Trophoblast cell (in vitro differentiated cells and primary cell): ENCODE measurements around the gene RNLS.
A peak's percentile ranks its signal among the peaks of the same experiment; 100 is the strongest.

ENCODE experiments used
- DNase-seq, 2 donors: peaks; one replicate each; pipeline ENCODE4 v3.0.0-alpha.2; 2016
- H2AFZ ChIP-seq: 2 replicates; pipeline ENCODE4 v1.6.1; 2013; ENCODE audit warnings: low read length, moderate library complexity, mild to moderate bottlenecking; ENCODE audit not compliant: insufficient read depth, poor library complexity
- H2AK5ac ChIP-seq: 2 replicates; pipeline ENCODE4 v1.6.1; 2013; ENCODE audit warnings: mild to moderate bottlenecking, low read length
- H2BK120ac ChIP-seq: 2 replicates; pipeline ENCODE4 v1.6.1; 2013; ENCODE audit warnings: low read length, mild to moderate bottlenecking, moderate library complexity; ENCODE audit not compliant: insufficient read depth, poor library complexity
- H2BK12ac ChIP-seq: 2 replicates; pipeline ENCODE4 v1.6.1; 2013; ENCODE audit warnings: mild to moderate bottlenecking, low read length, moderate library complexity
- H2BK5ac ChIP-seq: 2 replicates; pipeline ENCODE4 v1.6.1; 2013; ENCODE audit warnings: low read length, low read depth, moderate library complexity, mild to moderate bottlenecking; ENCODE audit not compliant: poor library complexity
- H3K14ac ChIP-seq: 2 replicates; pipeline ENCODE4 v1.6.1; 2013; ENCODE audit warnings: mild to moderate bottlenecking, low read length
- H3K18ac ChIP-seq: 2 replicates; pipeline ENCODE4 v1.6.1; 2013; ENCODE audit warnings: mild to moderate bottlenecking, low read length
- H3K23ac ChIP-seq: 2 replicates; pipeline ENCODE4 v1.6.1; 2013; ENCODE audit warnings: low read length
- H3K27ac ChIP-seq: 2 replicates; pipeline ENCODE4 v1.5.1; 2013; ENCODE audit warnings: low read depth, mild to moderate bottlenecking, inconsistent platforms, low read length, moderate library complexity
- H3K27me3 ChIP-seq: 2 replicates; pipeline ENCODE4 v1.6.1; 2013; ENCODE audit warnings: inconsistent platforms, mild to moderate bottlenecking, low read length, moderate library complexity; ENCODE audit not compliant: insufficient read depth
- H3K36me3 ChIP-seq, 2 experiments: 1 replicate in 1 of 2; 2 replicates in 1 of 2; pipeline ENCODE4 v1.6.1; 2013; ENCODE audit warnings: low read length in 2 of 2, mild to moderate bottlenecking in 2 of 2, moderate library complexity in 1 of 2; ENCODE audit not compliant: insufficient read depth in 2 of 2, control insufficient read depth in 1 of 2
- H3K4ac ChIP-seq: 2 replicates; pipeline ENCODE4 v1.6.1; 2013; ENCODE audit warnings: low read depth, mild to moderate bottlenecking, low read length, moderate library complexity
- H3K4me1 ChIP-seq, 2 experiments: 1 replicate in 1 of 2; 2 replicates in 1 of 2; pipeline ENCODE4 v1.6.1; 2013; ENCODE audit warnings: low read length in 2 of 2, mild to moderate bottlenecking in 2 of 2, moderate library complexity in 1 of 2; ENCODE audit not compliant: insufficient read depth in 2 of 2, control insufficient read depth in 1 of 2
- H3K4me2 ChIP-seq: 2 replicates; pipeline ENCODE4 v1.6.1; 2013; ENCODE audit warnings: inconsistent platforms, mild to moderate bottlenecking, low read length, moderate library complexity
- H3K4me3 ChIP-seq: 2 replicates; pipeline ENCODE4 v1.5.1; 2013; ENCODE audit warnings: mild to moderate bottlenecking, low read depth, low read length, inconsistent platforms
- H3K79me1 ChIP-seq: one replicate; pipeline ENCODE4 v1.6.1; 2013; ENCODE audit warnings: low read length
- H3K79me2 ChIP-seq: 2 replicates; pipeline ENCODE4 v1.6.1; 2013; ENCODE audit warnings: low read length, mild to moderate bottlenecking; ENCODE audit not compliant: control insufficient read depth, insufficient read depth, poor library complexity
- H3K9ac ChIP-seq: 2 replicates; pipeline ENCODE4 v1.6.1; 2013; ENCODE audit warnings: mild to moderate bottlenecking, low read length
- H3K9me3 ChIP-seq: 2 replicates; pipeline ENCODE4 v1.6.1; 2013; ENCODE audit warnings: low read depth, mild to moderate bottlenecking, control low read depth, inconsistent platforms, low read length; ENCODE audit not compliant: insufficient read depth
- H4K12ac ChIP-seq: 2 replicates; pipeline ENCODE4 v1.6.1; 2013; ENCODE audit warnings: low read depth, mild to moderate bottlenecking, low read length, moderate library complexity
- H4K8ac ChIP-seq: 2 replicates; pipeline ENCODE4 v1.6.1; 2013; ENCODE audit warnings: low read depth, mild to moderate bottlenecking, low read length, moderate library complexity
- H4K91ac ChIP-seq: one replicate; pipeline ENCODE4 v1.6.1; 2013; ENCODE audit warnings: low read depth, mild to moderate bottlenecking, low read length, moderate library complexity
- WGBS: extraction: QIAGEN DNeasy Blood & Tissue Kit; methylation state at CpG from one replicate; pipeline ENCODE4 v1.1.7; 2013; ENCODE audit warnings: missing lambda C conversion rate; ENCODE audit not compliant: insufficient read length, insufficient coverage; ENCODE audit errors: extremely low coverage; 5-methylcytosine and 5-hydroxymethylcytosine counted together

Gene RNLS

DNA sequence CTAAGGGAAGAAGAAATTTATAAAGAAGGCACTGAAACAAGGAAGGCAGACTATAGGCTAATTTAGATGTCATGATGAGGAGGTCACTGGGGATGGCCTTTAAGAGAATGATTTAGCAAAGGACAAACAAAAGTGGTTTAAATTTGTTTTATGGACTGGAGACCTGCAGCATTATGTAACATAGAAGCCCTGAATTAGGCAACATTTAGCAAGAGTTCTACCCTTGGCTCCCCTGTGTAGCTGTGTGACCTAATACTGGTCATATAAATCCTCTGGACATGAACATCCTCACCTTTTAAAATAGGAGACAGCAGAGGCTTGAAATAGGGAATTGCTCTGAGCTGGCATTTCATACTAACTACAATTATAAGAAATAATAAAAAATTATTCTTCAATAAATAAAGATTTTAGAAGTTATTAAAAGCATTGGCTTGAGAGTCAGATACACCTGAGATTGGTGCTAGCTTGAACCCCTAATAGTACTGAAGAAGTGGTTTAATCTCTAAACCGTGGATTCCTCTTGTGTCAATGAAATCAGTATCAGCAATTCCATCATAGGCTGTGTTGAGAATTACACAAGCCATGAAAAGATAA, 48.9 kb downstream of the RNLS start:
- Histone ChIP-seq H3K36me3 (no peaks in the 10 kb centered on the region), H2AFZ (no peak overlapping the region), H4K12ac (no peak overlapping the region), H2BK120ac (peak overlapping the region; percentile 33), H3K79me1 (peaks cover 9% of the 10 kb centered on the region), H3K27ac (no peak overlapping the region), H3K9me3 (no peaks in the 10 kb centered on the region), H3K27me3 (no peaks in the 10 kb centered on the region), H3K79me2 (no peaks in the 10 kb centered on the region), H3K4me3 (no peak overlapping the region), H3K4ac (no peak overlapping the region), H3K4me1 (peaks cover 2 to 8% of the 10 kb centered on the region in 2 experiments), H2BK5ac (no peak overlapping the region), H3K18ac (no peak overlapping the region), H3K9ac (no peak overlapping the region), H2BK12ac (peak overlapping the region; percentile 58), H3K4me2 (no peak overlapping the region), H4K91ac (no peak overlapping the region), H2AK5ac (no peak overlapping the region), H3K23ac (no peak overlapping the region), H4K8ac (no peak overlapping the region), H3K14ac (no peak overlapping the region)
- DNase-seq, result no peak
- no CpG with 5 or more reads among the region's 1 CpG for WGBS

DNA sequence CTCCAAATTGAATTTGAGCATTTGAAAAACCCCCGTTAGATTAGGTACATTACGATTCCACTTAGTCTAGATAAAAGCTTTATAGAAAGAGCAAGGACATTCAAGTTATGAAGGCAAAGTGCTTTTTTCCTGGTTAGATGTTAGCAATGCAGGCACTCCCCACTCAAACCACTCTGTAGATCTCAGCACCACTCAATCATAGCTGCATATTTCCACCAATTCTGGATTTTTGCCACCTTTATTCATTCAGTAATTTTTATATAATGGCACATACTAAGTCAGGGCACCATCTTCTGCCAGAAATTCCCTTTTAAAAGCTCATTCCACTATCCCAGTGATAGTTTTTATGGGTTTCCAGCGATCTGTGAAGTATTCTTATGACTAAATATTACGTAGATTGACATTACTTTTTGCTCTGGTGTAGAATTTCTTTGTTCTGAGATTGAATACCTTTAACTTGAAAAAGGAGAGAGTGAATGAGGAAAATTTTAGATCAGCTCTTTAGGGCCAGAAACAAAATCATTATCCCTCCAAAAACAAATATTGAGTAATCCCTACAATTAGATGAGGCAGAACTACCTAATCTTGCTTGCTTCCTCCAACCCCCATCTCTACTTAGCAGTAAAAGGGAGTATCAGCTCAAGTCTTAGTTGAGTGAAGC, 51.6 kb downstream of the RNLS start:
- Histone ChIP-seq H3K27me3 (no peaks in the 10 kb centered on the region), H4K91ac (no peak overlapping the region), H3K23ac (no peak overlapping the region), H2BK12ac (no peak overlapping the region), H3K9ac (no peak overlapping the region), H3K9me3 (no peaks in the 10 kb centered on the region), H2AK5ac (no peak overlapping the region), H3K4ac (no peak overlapping the region), H3K4me2 (no peak overlapping the region), H4K8ac (no peak overlapping the region), H2BK120ac (no peak overlapping the region), H2AFZ (no peak overlapping the region), H3K79me1 (peaks cover 7% of the 10 kb centered on the region), H3K4me3 (no peak overlapping the region), H2BK5ac (no peak overlapping the region), H3K18ac (no peak overlapping the region), H3K79me2 (no peaks in the 10 kb centered on the region), H3K14ac (no peak overlapping the region), H4K12ac (no peak overlapping the region), H3K4me1 (peaks cover 1 to 16% of the 10 kb centered on the region in 2 experiments), H3K36me3 (no peaks in the 10 kb centered on the region), H3K27ac (no peak overlapping the region)
- no CpG with 5 or more reads among the region's 4 CpGs for WGBS
- DNase-seq, result no peak

- no peak overlapping the region for H3K4me3 ChIP-seq
- no peak overlapping the region for H3K18ac ChIP-seq
- no peak overlapping the region for H2BK12ac ChIP-seq
- H3K4me1 ChIP-seq, result peaks cover 0 to 14% of the 10 kb centered on the region in 2 experiments
- H3K79me1 ChIP-seq, result peaks cover 5% of the 10 kb centered on the region
- H3K9ac ChIP-seq, result no peak overlapping the region
- no CpG with 5 or more reads among the region's 3 CpGs for WGBS
- no peak overlapping the region for H4K91ac ChIP-seq
- no peak overlapping the region for H2AFZ ChIP-seq
- no peak overlapping the region for H3K27ac ChIP-seq
- H3K27me3 ChIP-seq, result no peaks in the 10 kb centered on the region
- no peak overlapping the region for H2AK5ac ChIP-seq
- no peak overlapping the region for H3K23ac ChIP-seq
- no peak overlapping the region for H3K4me2 ChIP-seq
- no peak overlapping the region for H4K8ac ChIP-seq
- H3K14ac ChIP-seq, result no peak overlapping the region
- H3K36me3 ChIP-seq, result no peaks in the 10 kb centered on the region
- no peaks in the 10 kb centered on the region for H3K79me2 ChIP-seq
- no peak overlapping the region for H3K4ac ChIP-seq
- no peak for DNase-seq
- no peak overlapping the region for H2BK5ac ChIP-seq
- no peak overlapping the region for H4K12ac ChIP-seq
- H3K9me3 ChIP-seq, result no peaks in the 10 kb centered on the region
- H2BK120ac ChIP-seq, result no peak overlapping the region
Measured at GRCh38 chr10:88530629-88531391, 52.3 kb downstream of the RNLS start.

DNA sequence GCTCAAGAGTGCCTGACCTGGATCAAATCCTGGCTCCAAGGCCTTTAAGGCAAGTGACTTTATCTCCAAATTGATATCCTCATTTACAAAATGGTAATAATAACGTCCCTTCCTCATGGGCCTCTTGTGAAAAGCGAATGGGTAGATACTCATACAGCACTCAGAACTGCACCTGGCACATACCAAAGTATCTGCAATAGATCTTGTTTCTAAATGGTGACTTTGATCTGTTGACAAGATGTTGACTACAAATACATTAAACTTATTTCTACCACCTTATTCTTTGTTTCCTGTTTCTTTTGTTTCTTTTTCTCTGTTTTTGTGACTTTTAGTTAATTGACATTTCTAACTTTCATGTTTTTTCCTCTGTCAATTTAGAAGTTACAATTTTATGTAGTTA, 53.0 kb downstream of the RNLS start:
- no peaks in the 10 kb centered on the region for H3K36me3 ChIP-seq
- no peak overlapping the region for H2AK5ac ChIP-seq
- H3K4ac ChIP-seq, result no peak overlapping the region
- DNase-seq, result no peak
- H3K14ac ChIP-seq, result no peak overlapping the region
- H2BK12ac ChIP-seq, result no peak overlapping the region
- H4K12ac ChIP-seq, result no peak overlapping the region
- H3K4me1 ChIP-seq, result peaks cover 0 to 14% of the 10 kb centered on the region in 2 experiments
- H4K91ac ChIP-seq, result no peak overlapping the region
- no peak overlapping the region for H3K27ac ChIP-seq
- H3K9ac ChIP-seq, result no peak overlapping the region
- H2AFZ ChIP-seq, result no peak overlapping the region
- no peak overlapping the region for H4K8ac ChIP-seq
- H2BK5ac ChIP-seq, result no peak overlapping the region
- no peak overlapping the region for H2BK120ac ChIP-seq
- no CpG with 5 or more reads among the region's 2 CpGs for WGBS
- H3K79me2 ChIP-seq, result no peaks in the 10 kb centered on the region
- H3K9me3 ChIP-seq, result no peaks in the 10 kb centered on the region
- H3K18ac ChIP-seq, result no peak overlapping the region
- H3K27me3 ChIP-seq, result no peaks in the 10 kb centered on the region
- no peak overlapping the region for H3K4me2 ChIP-seq
- H3K23ac ChIP-seq, result no peak overlapping the region
- no peak overlapping the region for H3K4me3 ChIP-seq
- H3K79me1 ChIP-seq, result peaks cover 5% of the 10 kb centered on the region
